HG03108 (cell line): ENCODE results near the gene DYSF.

Experiments used
- ATAC-seq: cut with Tn5 transposase; IDR thresholded peaks from one replicate; pipeline ENCODE4 v1.9.1; 2021; ENCODE audit warnings: moderate library complexity; ENCODE audit not compliant: unreplicated experiment

The DYSF gene

DNA sequence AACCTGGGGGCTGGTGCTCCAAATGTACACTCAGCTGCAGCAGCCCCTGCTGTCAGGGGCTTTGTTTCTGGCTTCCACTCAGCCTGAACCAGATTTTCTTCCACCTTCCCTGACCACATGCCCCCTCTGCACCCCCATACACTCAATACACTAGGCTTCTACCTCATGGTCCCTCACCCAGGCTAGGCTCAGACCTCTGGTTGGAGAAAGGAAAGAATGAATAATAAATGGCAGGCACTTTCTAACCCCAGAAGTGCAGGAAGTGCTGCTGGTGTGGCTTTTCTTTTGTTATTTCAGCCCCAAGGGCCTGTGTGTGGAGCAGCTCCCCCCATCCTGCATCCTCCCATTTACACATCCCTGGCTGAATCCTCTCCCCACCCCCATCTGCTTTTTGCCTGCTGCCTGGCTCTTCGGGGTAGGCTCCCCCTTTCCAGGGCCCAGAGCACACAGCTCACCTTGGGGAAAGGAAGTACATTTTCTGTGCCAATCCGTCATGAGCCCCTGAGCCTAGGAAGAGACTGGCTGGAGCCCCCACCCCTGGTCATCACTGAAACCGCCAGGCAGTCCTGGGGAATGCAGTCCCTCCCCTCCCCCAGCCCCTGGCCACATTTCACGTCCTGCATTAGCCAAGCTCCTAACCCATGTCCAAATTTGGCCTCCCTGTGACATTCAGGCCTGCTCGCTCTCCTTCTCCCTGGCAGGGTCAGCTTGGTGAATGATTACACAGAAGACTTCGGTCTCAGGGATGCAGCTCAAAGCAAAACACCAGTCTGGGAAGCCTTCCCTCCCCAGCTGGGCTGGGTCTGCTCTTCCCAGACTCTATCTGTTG lies 2.6 kb downstream of the DYSF start:
- ATAC-seq: no peak

- no peak for ATAC-seq
Measured at GRCh38 chr2:71456617-71457016, 3.3 kb downstream of the DYSF start.

DNA sequence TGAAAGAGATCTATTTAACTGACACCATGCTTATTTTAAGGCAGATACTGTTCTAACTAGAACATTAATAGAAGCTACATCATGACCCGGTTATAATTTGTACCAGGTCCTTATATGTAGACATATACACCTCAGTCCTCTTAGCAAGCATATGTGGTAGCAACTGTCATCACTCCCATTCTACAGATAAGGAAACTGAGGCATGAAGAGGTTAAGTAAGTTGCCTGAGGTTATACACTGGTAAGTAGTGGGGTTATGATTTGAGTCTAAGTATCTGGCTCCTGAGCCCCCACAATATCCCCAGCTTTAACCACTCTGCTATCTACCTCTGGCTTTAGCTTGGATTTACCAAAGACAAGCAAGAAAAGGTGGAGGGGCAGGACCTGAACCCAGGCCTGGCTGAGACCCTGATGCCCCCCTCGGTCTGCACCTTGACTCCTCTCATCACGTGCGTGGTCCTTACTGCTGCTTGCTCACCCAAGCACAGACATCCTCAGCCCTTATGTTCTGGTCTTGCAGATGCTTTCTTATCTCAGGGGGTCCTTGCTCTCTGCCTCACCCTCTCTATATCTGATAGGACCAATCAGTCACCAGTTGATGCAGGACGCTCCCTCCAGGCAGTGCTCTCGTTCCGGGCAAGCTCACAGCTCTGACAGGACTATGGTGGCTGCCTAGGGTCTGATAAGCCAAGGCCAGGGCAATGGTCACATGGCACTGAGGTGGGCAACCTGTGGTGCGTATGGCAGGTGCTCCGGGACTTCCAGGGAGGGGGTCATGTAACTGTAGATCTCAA lies 4.0 kb downstream of the DYSF start:
- ATAC-seq: no peak

GRCh38 chr2:71457923-71458322 lies 4.6 kb downstream of the DYSF start:
- no peak for ATAC-seq

GRCh38 chr2:71458413-71459083 lies 5.2 kb downstream of the DYSF start:
- no peak for ATAC-seq

DNA sequence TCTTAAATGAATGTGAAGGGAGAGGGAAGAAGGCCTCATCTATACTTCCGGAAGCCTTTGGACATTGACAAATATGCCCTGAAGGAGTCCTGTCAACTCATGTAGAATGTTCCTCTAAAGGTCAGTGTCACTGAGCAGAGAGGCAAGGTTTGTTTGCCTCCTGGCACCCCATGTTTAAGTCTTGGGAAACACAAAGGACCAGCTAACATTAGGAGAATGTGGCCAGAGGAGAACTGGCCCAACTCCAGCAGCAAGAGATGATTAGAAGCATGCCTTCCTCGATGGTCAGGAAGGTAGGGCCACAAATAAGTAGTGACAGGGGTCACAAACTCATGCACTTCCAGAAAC lies 5.7 kb downstream of the DYSF start:
- no peak for ATAC-seq

GRCh38 chr2:71460056-71460455 lies 6.7 kb downstream of the DYSF start:
- ATAC-seq: no peak

DNA sequence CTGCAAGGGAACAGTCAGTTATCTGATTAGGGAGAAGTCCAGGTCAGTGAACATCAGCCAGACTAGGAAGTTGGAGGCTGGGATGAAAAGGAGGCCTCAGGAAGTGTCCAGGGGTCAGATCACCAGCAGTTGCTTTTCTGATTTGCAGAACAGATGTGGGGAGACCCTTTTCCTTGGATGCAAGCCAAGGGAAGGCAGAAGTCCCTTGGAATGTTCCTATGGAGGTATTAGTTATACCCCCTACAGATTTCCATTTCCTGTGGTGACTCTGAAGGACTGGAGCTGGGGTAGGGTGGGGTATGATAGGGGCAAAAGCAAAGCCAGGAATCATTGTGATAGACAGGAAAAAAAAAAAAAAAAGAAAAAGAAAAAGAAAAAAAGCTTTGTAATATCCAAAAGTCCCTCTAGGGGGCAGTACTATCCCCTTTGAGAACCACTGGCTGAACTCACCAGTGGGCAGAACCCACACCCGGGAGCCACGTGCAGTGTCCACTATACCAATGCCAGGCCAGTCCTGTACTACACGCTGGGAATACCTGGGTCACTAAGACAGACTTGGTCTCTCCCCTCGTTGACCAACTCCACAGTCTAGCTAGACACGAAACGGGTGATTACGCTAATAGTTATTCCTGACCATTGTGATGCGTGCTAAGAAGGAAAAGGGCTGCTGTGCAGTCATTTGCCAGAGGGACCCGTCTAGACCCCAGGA lies 7.4 kb downstream of the DYSF start:
- ATAC-seq: no peak

- ATAC-seq: no peak
Measured at GRCh38 chr2:71461304-71461671, 7.9 kb downstream of the DYSF start.

DNA sequence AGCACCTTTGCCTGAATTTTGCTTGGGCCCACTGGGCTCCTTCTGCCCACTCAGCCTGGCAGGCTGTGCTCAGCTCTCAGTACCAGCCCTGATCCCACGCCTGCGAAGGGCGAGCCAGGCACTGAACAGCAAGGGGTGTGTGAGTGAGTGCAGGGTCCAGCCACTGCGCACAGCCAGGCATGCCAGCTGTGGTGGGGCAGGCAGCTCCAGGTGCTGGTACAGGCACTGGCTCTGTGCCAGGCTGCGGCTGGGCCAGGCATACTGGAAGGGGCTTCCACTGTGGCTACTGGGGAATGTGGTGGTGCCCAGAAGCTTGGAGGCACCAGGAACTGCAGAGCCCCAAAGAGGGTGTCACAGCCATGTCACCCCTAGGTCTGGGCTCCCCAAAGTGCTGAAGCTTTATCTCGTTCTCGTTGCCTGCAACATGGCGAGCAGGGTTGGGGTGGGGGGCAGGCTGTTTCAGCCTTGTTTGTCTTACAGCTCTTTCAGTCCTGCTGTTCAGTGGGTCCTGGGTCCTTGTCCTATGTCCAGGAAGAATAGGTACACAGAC lies 8.8 kb downstream of the DYSF start:
- no peak for ATAC-seq

DNA sequence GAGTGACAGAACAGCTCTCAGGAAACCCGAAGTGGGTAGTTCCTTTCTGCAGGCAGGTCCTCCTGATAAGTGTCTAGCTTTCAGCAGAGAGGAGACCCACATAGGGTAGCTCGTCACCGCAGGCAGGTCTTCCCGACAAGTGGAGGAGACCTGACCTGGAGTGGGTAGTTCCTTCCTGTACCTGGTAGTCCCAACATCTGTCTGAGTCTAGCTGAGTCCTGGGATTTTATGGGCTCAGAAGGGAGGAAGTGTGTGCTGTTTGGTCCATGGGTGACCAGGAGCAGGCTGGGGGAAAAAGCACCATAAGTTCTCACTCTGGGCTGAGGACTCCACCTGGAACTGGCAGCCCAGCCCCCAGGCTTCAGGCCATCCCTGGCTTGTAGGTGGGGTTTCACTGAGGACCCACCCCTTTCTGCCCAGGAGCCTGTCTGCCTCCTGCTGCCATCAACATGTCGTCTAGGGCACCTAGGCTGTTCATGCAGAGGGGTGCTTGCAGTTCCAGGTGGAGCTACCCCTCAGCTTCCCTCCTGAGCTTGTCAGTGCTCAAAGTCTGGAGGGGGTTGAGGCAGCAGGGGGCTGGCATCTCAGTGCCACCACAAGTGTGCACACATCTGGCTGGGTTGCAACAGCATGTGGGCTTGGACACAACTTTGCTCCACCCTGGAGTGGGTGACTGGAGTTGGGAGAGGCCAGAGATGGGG lies 9.4 kb downstream of the DYSF start:
- no peak for ATAC-seq

- ATAC-seq: no peak
Measured at GRCh38 chr2:71463342-71463654, 9.9 kb downstream of the DYSF start.

GRCh38 chr2:71464389-71464788 lies 11.0 kb downstream of the DYSF start:
- no peak for ATAC-seq

- ATAC-seq: no peak
Measured at GRCh38 chr2:71465356-71465755, 12.0 kb downstream of the DYSF start.

DNA sequence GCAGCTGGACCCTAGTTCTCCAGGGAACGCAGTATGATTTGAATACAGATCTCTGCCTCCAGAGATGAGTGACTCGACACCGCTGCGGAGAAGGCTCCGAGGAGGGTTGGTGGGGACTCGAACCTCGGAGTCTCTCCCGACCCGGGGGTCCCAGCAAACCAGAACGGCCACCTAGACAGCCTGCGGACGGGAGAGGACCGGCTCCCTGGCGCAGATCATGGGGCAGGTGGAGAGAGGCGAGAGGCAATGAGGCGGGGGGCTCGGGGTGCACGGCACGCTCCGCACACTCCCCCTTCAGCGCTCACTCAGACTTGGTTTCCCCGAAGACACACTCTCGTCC lies 12.6 kb downstream of the DYSF start:
- ATAC-seq: no peak

- ATAC-seq: no peak
Measured at GRCh38 chr2:71466301-71467179, 13.2 kb downstream of the DYSF start.

- no peak for ATAC-seq
Measured at GRCh38 chr2:71467180-71467815, 13.9 kb downstream of the DYSF start.

- no peak for ATAC-seq
Measured at GRCh38 chr2:71468279-71469015, 15.1 kb downstream of the DYSF start.
